B cell (primary cell): ENCODE data around the gene PDZRN3.

ENCODE experiments used
- CTCF ChIP-seq: fragments of 200-600 bp; IDR thresholded peaks from one replicate; pipeline ENCODE4 v1.8.0; 2022; ENCODE audit warnings: antibody characterized with exemption, mild to moderate bottlenecking
- EZH2 ChIP-seq: IDR thresholded peaks from 2 replicates; pipeline ENCODE4 v1.6.1; 2012; ENCODE audit warnings: borderline replicate concordance, low read depth, mild to moderate bottlenecking, moderate library complexity, low read length; ENCODE audit not compliant: insufficient read depth, poor library complexity, severe bottlenecking

- no peak for TF ChIP-seq CTCF
- no peak for TF ChIP-seq EZH2
Measured at GRCh38 chr3:73599605-73600004, 25.1 kb downstream of the PDZRN3 start.
